MCF 10A (cell line): ENCODE data around the gene MAPK6. TPM values are rescaled to one million over a fixed set of nuclear protein-coding genes. Genes with fewer than 3 reads are reported as not detected.

Source experiments
- BruUV-seq: library from RNA; stranded (reverse); fragments of 400-500 nt; replicated peaks from 2 replicates; lab custom pipeline; 2021; lab: Mats Ljungman, UMichigan
- CTCF ChIA-PET: fragments of 300-600 bp; sonication (Branson Sonifier 250); formaldehyde crosslinking; extraction: SDS; loops from one replicate; lab custom pipeline; 2021; ENCODE audit warnings: antibody characterized with exemption, inconsistent platforms; lab: Yijun Ruan, JAX
- POLR2A ChIA-PET: fragments of 300-600, 350-650 bp; sonication (Branson Sonifier 250); formaldehyde crosslinking; extraction: SDS; loops from one replicate; lab custom pipeline; 2020; ENCODE audit warnings: antibody characterized with exemption, inconsistent platforms; lab: Yijun Ruan, JAX
- DNase-seq: peaks from one replicate; pipeline ENCODE4 v3.0.0-alpha.2; 2018; ENCODE audit not compliant: unreplicated experiment
- H3K27ac Mint-ChIP-seq: one replicate; pipeline ENCODE4 v1.8.0; 2022; ENCODE audit warnings: mild to moderate bottlenecking, low read depth, mixed read lengths; ENCODE audit not compliant: unreplicated experiment
- H3K27me3 Mint-ChIP-seq: one replicate; pipeline ENCODE4 v1.8.0; 2022; ENCODE audit warnings: mixed read lengths; ENCODE audit not compliant: insufficient read depth, unreplicated experiment
- H3K36me3 Mint-ChIP-seq: one replicate; pipeline ENCODE4 v1.8.0; 2022; ENCODE audit warnings: mild to moderate bottlenecking, moderate library complexity, mixed read lengths; ENCODE audit not compliant: insufficient read depth, unreplicated experiment
- H3K4me1 Mint-ChIP-seq: one replicate; pipeline ENCODE4 v1.8.0; 2022; ENCODE audit warnings: mixed read lengths; ENCODE audit not compliant: insufficient read depth, unreplicated experiment
- H3K4me3 Mint-ChIP-seq: one replicate; pipeline ENCODE4 v1.8.0; 2022; ENCODE audit warnings: mild to moderate bottlenecking, moderate library complexity, mixed read lengths; ENCODE audit not compliant: unreplicated experiment
- H3K9me3 Mint-ChIP-seq: one replicate; pipeline ENCODE4 v1.8.0; 2022; ENCODE audit warnings: mixed read lengths; ENCODE audit not compliant: unreplicated experiment
- CTCF ChIP-seq: fragments of 200-600 bp; IDR thresholded peaks from one replicate; pipeline ENCODE4 v1.8.0; 2022; ENCODE audit warnings: antibody characterized with exemption, mild to moderate bottlenecking; ENCODE audit not compliant: unreplicated experiment
- intact Hi-C: fragments of 100-400 bp; cut with micrococcal nuclease; formaldehyde crosslinking; loops from 2 replicates; pipeline ENCODE4 v1.14.1; 2022
- total RNA-seq: library from RNA; stranded (reverse); gene quantifications from 2 replicates; pipeline ENCODE4 v1.2.3, GENCODE V29; 2022

The MAPK6 gene
- total RNA-seq, 1 experiment from 2014 or later, result 106 TPM

- peaks cover 12% of the 10 kb centered on the region for H3K36me3 Mint-ChIP-seq
- CTCF ChIA-PET, result interaction anchor here (0.6 to 4.8 kb wide), 32 partner anchors 7 to 1171 kb away, joined by 3 to 77 read pairs (median 4); partner anchors contain the start of gene LEO1
- DNase-seq, result peak; percentile 94
- H3K27ac Mint-ChIP-seq, result peak overlapping the region; percentile 96
- POLR2A ChIA-PET, result interaction anchor here (0.8 to 20.7 kb wide), 27 partner anchors 10 to 151 kb away, joined by 3 to 546 read pairs (median 8); partner anchors contain the start of genes LEO1 and MAPK6
- intact Hi-C loops, result loop anchor here (10.0 kb wide), 1 partner anchor 294 kb away; no protein-coding TSS in a partner anchor
- H3K27me3 Mint-ChIP-seq, result no peaks in the 10 kb centered on the region
- no peaks in the 10 kb centered on the region for H3K9me3 Mint-ChIP-seq
- TF ChIP-seq CTCF, result no peak
- no TSS peak for BruUV-seq
- peaks cover 40% of the 10 kb centered on the region for H3K4me1 Mint-ChIP-seq
- peak overlapping the region; percentile 58 for H3K4me3 Mint-ChIP-seq
Measured at GRCh38 chr15:52078197-52078875, 59.3 kb downstream of the MAPK6 start.

- ChIA-PET CTCF (interaction anchor here (0.5 to 4.8 kb wide), 33 partner anchors 11 to 1171 kb away, joined by 3 to 77 read pairs (median 4); partner anchors contain the start of gene LEO1), POLR2A (interaction anchor here (0.8 to 20.7 kb wide), 24 partner anchors 9 to 113 kb away, joined by 3 to 546 read pairs (median 6); partner anchors contain the start of genes LEO1 and MAPK6)
- Mint-ChIP-seq H3K4me1 (peaks cover 45% of the 10 kb centered on the region), H3K27ac (peak overlapping the region; percentile 96), H3K36me3 (peaks cover 8% of the 10 kb centered on the region), H3K9me3 (no peaks in the 10 kb centered on the region), H3K4me3 (peak overlapping the region; percentile 58), H3K27me3 (no peaks in the 10 kb centered on the region)
- BruUV-seq, result no TSS peak
- TF ChIP-seq CTCF, result peak; percentile 85
- intact Hi-C loops, result loop anchor here (1.0 to 10.0 kb wide), 2 partner anchors 129 to 294 kb away; no protein-coding TSS in a partner anchor
- peak; percentile 92 for DNase-seq
Measured at GRCh38 chr15:52078876-52079700, 60.1 kb downstream of the MAPK6 start.

GRCh38 chr15:52080031-52080430 is 61.0 kb downstream of the MAPK6 start:
- H3K36me3 Mint-ChIP-seq, result peaks cover 8% of the 10 kb centered on the region
- no peak for TF ChIP-seq CTCF
- H3K9me3 Mint-ChIP-seq, result no peaks in the 10 kb centered on the region
- peak overlapping the region; percentile 96 for H3K27ac Mint-ChIP-seq
- no peak overlapping the region for H3K4me3 Mint-ChIP-seq
- peak; percentile 84 for DNase-seq
- intact Hi-C loops, result no loop called here
- H3K27me3 Mint-ChIP-seq, result no peaks in the 10 kb centered on the region
- H3K4me1 Mint-ChIP-seq, result peaks cover 46% of the 10 kb centered on the region
- ChIA-PET CTCF (interaction anchor here (0.5 to 4.8 kb wide), 21 partner anchors 11 to 536 kb away, joined by 3 to 77 read pairs (median 3); no protein-coding TSS in a partner anchor), POLR2A (interaction anchor here (0.6 to 20.7 kb wide), 14 partner anchors 9 to 487 kb away, joined by 3 to 546 read pairs (median 4); partner anchors contain the start of genes LEO1 and MAPK6)
- BruUV-seq, result no TSS peak
